ENCODE data around the gene TTR.

TTR gene

GRCh38 chr18:31616586-31616985 lies 24.9 kb downstream of the TTR start:
- DNase-seq (ENCODE audit: low read depth): no peak

- no peak for DNase-seq (ENCODE audit: low read depth)
Measured at GRCh38 chr18:31617031-31617717, 25.5 kb downstream of the TTR start.

DNA sequence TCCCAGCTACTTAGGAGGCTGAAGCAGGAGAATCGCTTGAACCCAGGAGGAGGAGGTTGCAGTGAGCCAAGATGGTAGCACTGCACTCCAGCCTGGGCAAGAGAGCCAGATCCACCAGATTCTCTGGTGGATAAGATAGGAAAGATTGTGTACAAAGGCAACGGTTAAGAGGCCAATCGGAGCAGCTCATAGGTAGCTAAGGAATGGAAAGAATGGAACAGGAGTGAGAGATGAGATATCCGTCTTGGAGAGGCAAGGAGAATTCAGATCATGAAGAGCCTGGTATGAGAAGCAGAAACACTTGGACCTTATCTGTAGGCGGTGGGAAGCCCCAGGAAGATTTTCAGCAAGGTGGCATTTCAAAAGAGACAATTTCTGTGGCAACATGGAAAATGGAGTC lies 27.1 kb downstream of the TTR start:
- DNase-seq (ENCODE audit: low read depth): no peak

- DNase-seq (ENCODE audit: low read depth): no peak
Measured at GRCh38 chr18:31619291-31619690, 27.6 kb downstream of the TTR start.

GRCh38 chr18:31624892-31625640 lies 33.4 kb downstream of the TTR start:
- DNase-seq (ENCODE audit: low read depth): no peak

DNA sequence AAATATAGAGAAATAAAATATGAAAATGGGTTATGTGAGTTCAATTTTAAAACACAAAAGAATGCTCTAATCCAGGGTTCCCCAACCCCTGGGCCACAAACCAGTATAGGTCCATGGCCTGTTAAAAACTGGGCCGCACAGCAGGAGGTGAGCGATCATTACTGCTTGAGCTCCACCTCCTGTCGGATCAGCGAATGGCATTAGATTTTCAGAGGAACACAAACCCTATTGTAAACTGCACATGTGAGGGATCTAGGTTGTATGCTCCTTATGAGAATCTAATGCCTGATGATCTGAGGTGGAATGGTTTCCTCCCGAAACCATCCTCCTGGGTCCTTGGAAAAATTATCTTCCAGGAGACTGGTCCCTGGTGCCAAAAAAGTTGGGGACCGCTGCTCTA lies 34.7 kb downstream of the TTR start:
- DNase-seq (ENCODE audit: low read depth): no peak

GRCh38 chr18:31630549-31630948 lies 38.9 kb downstream of the TTR start:
- no peak for DNase-seq (ENCODE audit: low read depth)

DNA sequence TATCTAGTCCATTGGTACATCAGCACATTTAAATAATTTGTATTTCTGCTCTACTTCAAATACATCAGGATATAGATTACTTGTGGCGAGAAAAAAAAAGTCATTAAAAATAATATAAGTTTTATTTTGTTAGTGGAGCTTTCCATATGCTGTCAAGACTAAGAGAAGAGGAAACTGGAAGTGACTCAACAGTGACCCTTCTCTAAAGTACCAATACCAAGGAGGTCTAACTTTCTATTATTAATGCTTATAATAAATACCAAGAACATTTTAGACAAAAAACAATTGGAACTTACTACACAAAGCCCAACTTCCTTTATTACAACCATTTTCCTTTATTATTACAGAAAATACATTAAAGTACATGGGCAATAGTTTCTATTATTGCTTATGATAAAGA lies 39.8 kb downstream of the TTR start:
- no peak for DNase-seq (ENCODE audit: low read depth)

DNA sequence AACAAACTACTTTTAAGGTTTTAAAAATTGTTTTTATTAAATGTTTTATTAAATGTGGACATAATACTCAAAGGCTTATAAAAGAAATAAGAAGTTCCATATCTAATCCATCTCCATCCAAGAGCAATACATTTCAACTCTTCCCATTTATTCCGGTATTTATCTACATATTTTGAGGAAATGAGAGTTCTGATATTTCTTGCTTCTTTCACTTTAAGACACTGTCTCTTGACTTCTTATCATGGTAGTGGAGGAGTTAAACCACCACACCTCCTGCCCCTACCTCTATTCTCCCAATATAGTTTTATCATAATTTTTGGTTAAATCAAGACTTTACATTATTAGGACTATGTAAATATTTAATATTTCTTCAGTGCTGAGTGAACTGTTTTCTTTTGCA lies 40.7 kb downstream of the TTR start:
- no peak for DNase-seq (ENCODE audit: low read depth)

DNA sequence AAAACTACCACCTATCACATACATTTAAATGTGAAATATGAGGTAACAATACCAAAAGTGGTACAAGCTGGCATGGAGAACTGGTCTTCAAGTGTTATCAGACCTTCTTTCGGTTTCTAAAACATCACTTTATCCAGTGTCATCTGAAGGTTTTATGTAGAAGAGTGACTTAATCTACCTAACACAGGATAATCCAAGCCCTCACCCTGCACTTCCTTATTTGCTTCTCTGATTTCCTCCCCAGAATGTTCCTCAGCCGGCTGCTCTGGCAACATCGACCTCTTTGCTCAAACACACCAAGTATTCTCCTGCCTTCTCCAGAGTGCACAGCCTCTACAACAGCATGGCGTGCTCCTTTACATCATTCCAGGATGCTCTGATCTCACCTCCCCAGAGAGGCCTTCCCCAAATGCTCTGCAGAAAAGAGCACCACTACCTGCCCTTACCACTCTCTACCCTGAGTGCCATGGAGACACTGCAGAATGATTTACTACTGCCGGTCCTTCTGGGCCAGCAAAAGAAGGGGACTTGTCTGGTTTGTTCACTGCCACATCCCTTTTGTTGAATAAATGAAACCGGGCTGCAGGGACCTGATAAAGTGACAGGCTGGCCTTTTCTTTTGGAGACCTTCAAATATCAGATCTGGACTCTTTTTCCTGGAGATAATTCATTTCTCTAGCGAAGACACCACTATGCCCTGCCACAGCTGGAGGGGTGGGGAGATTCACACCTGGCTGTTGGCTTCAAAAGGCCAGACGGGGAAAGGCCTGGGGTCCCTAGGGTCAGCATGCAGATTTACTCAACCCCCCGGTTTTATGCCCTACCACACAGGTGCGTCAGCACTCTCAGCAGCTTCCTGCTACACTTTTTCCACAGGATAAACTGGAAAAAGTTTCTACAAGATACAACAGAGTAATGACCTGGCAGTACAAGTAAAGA lies 42.0 kb downstream of the TTR start:
- no peak for DNase-seq (ENCODE audit: low read depth)

DNA sequence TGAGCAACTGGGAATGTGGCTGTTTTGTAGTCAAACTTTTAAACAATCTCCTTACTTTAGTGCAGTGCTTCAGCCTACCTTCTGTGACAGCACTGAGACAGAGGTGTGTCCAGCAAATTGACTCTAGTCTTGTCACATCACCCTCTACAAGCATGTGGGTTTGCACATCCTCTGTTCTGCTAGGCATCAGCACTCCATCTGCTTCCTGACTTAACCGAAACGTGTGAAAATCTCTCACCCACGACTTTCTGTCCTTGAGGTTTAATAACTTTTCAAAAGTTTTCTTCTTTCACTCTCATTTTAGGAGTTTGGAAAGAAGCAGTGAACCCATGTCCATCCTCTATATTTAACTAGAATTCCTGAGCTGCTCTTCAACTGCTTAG lies 42.6 kb downstream of the TTR start:
- no peak for DNase-seq (ENCODE audit: low read depth)

GRCh38 chr18:31636387-31636786 lies 44.7 kb downstream of the TTR start:
- no peak for DNase-seq (ENCODE audit: low read depth)

- DNase-seq (ENCODE audit: low read depth): no peak
Measured at GRCh38 chr18:31637445-31637844, 45.8 kb downstream of the TTR start.

DNA sequence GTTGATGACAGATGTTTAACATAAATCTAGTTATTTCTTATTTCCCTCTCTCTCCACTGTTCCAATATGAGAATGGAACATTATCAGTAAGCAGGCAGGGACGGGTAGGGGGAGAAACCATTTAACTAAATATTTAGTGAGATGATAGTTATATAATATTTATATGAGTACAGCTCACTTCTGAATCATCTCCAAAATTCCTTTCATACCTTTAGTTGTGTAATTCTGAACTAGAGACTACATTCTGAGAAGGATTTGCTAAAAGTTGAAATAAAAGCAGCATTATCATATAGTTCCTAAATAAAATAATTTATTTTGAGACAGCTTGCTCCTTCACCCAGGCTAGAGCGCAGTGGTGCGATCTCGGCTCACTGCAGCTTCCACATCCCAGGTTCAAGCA lies 51.3 kb downstream of the TTR start:
- no peak for DNase-seq (ENCODE audit: low read depth)

- DNase-seq (ENCODE audit: low read depth): no peak
Measured at GRCh38 chr18:31645411-31645810, 53.7 kb downstream of the TTR start.

- DNase-seq (ENCODE audit: low read depth): no peak
Measured at GRCh38 chr18:31646332-31647126, 54.9 kb downstream of the TTR start.

- DNase-seq (ENCODE audit: low read depth): no peak
Measured at GRCh38 chr18:31647127-31647753, 55.6 kb downstream of the TTR start.

All from stimulated activated CD8-positive, alpha-beta memory T cell treated with anti-CD3 and anti-CD28 coated beads, Interleukin-12 subunit alpha, Interleukin-12 subunit beta, amount 100 ng/mL, for 4 hours (primary cell).